GM19468 (cell line): ENCODE results near the gene NPY1R.

Experiments
- ATAC-seq: cut with Tn5 transposase; IDR thresholded peaks from one replicate; pipeline ENCODE4 v1.9.1; 2021; ENCODE audit warnings: mild to moderate bottlenecking, moderate library complexity, moderate number of reproducible peaks; ENCODE audit not compliant: unreplicated experiment; ENCODE audit errors: extremely low read depth

Gene NPY1R

DNA sequence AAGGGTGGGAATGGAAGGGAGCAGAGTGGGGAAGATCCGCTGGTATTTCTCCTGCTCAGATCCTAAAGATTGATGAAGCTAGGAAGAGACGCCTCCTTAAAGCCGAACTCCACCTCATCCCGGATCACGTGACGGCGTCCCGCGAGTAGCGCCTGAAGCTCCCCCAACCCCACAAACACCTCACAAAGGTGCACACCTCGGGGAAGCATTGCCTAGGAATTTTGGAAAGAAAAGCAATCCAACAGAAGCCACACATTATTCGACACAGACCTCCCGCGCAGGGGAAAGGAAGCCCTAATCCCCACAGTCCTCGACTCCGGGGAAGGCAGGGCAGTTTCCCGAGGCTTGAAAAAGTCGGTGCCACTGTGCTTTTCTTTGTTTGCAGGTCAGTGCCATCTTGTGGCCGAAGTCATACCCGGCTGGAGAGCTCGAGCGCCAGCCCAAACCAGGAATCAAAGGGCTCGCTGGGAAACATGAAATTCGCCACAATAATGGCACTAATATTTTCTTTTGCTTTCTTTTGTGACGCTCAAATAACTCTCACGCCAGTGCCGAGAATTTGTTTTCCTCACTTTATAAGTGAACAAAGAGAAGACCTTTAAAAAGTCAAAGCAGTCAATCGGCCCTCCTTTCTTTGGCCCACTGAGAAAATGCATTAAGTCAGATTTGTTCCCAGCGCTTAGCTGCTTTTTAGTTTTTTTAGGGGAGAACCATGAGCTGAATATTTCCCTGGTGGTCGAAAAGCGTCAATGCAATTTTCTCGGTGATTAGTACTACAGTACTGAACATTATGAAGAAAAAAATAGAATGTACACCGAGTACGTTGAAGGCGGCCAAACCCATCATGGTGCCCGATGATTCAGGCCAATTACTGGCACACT lies at the start of gene NPY1R:
Gene NPY1R (minus strand): TSS at position 71 of the 881 bp plus-strand sequence. CDS start 6,042 bp downstream, outside the sequence.
- peak; percentile 87 for ATAC-seq

DNA sequence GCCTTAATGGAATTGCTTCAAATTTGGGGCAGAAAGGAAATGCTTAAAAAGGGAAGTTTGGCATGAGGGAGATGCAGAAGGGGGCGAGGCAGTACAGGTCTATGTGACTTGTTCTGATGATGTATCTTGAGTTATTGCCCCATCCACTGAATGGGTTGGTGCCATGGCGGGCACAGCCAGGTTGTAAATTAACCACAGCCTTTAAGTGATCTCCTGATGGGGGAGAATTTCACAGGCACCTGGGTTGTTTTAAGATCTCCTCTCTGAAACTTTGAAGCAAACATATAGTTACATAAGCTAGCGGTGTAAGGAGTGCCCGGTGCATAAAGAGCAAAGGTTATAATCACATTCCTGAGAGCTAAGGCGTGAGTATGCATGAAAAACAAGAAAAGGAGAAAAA lies 48.3 kb upstream of the NPY1R start:
- ATAC-seq: no peak

GRCh38 chr4:163378661-163379060 lies 46.3 kb upstream of the NPY1R start:
- no peak for ATAC-seq

DNA sequence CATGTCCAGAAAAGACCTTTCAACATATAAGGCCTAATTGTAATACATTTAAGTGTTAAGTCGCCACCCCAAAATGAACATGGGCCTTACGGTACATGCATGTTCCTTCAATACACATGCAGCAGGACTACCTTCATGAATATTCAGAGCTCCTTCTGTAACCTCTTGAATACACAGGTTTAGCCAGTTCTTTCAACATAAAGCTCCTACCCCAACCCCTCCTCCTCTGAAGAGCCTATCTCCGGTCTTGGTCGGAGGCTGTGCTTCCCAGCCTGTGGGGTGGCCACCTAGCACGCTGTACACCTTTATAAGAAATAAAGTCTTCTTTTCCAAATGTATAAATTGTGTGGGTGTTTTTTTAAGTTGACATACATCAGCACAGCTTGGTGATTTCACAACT lies 39.6 kb upstream of the NPY1R start:
- no peak for ATAC-seq

DNA sequence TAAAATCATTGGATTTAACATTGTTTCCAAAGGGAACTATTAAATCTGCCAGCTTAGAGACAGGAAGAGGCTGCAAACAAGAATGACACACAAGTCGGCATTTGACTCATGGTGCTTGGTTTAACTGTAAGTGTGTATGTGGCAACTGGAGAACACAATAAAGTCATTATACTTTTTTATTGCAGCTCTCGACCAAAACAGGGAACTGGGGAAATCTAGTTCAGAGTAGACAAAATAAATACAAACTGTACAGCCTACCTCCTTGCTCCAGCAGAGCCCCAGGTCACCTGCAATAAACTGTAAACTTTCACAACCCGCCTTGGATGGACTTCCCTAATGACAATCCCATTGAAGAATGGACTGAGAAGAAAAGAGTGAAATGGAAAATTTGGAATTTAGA lies 35.3 kb upstream of the NPY1R start:
- ATAC-seq: no peak

DNA sequence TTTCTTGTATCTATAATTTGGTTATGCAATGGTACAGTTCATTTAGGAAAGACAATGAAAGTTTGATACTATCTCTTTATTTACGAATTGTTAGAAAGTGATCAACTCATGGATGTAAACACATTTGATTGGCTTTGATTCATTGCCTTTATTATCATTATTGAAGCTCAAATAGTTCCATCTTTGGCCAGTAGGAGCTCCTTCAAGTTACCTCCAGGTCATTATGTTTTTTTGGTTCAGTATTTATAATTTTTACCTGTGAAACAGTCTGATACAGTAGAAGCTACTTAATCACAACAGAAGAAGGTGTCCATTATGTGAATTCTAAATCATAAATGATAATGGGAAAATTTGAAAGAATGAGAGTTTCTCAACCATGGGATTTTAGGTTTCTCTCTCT lies 23.7 kb upstream of the NPY1R start:
- no peak for ATAC-seq

GRCh38 chr4:163353054-163353453 lies 20.7 kb upstream of the NPY1R start:
- ATAC-seq: no peak

- ATAC-seq: no peak
Measured at GRCh38 chr4:163350672-163351071, 18.3 kb upstream of the NPY1R start.

DNA sequence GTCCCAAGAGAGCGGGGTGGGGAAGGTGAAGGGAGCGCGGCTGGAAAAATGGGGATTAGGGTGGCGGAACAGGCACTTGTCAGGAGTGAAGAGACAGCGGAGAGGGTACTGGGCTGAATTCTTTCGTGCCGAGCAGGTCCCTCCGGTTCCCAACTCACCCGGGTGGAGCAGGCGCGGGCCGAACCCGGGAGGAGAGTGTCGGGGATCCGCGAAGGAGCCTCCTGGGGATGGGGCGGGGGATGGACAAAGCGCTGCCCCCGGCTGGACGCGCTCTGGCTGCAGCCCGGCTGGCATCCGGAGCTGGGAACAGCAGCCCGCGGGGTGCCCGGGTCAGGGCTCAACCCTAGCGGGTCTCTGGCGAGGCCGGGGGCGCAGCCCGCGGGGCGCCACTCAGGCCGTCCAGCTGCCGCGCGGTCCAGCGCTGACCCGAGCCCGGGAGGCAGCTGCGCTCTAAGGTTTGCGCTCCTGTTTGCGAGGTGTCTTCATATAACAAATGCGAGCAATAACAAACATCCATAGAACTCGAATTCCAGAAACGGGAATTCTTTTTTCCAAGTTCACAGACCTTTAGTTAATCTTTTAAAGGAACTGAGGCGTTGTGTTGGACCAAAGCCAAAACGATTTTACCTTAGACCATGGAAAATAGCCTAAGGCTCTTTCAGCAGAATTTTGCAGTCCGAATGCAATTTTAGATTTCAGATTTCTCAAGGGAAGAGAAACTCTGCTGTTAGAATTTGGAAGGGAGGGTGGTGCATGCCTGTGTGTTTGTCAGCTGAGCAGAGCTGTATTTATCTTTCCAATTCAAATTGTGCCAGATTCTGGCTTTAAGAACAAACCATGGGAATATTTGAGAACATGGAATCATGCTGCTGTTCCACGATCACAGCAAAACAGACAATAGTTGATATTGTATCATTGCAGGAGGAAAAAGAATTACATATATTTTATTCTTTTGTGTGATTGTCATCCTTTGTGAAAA lies 12.0 kb upstream of the NPY1R start:
- ATAC-seq: no peak

- ATAC-seq: no peak
Measured at GRCh38 chr4:163343604-163344146, 11.3 kb upstream of the NPY1R start, which contains the start of gene NPY5R. NPY5R (plus strand) TSS chr4:163343892; CDS start chr4:163350274, 6,382 bp downstream.

DNA sequence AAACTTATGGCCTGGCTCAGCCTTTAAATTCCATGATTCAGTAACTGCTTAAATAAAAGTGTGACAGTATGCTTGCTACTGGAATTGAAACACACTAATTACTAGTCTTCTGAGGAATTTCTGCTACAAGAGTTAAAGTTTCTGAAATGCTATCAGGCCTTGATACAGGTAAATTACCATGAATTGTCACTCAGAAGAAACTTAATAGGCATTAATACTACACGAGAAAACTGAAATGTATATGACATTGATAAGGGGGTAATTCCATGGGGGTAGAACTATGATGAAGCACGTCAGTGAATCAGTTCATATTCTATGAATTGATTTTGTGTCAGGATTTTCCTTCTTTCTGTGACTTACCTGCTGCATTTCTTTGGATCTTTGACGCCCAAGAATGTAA lies 3.0 kb upstream of the NPY1R start:
- ATAC-seq: no peak

DNA sequence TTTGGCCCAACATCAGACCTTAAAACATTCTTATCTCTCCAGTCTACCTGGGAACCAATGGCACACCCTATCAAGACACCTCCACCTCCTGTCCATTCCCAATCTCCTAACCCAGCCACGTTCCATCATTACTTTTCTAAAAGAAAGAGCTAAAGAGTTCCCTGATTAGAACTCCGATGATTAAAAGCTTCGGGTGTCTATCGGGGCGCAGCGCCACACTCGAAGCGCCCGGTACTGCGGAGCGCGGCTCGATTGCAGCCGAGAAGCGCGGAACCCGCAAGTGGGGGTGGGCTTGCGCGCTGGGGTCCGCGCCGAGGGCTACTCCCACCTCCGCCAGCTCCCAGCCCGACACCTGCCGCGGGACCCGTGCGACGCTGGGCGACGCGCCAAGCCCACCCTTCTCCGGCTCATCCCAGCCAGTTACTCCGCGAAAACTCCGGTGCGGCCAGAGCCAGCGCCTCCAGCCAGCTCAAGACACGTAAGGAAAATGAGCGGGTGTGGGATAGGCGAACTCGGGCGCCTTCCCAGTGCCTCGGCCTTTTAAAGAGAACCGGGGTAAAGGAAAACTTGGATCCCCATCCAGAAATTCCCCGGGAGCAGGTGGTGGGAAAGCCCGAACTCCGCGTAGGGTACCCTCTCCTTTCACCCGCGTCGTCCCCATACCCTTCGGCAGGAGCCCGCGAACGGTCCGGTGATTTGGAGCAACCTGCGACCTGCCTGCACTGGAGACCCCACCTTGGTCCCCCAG lies 593 bp downstream of the NPY1R start:
- ATAC-seq: no peak

DNA sequence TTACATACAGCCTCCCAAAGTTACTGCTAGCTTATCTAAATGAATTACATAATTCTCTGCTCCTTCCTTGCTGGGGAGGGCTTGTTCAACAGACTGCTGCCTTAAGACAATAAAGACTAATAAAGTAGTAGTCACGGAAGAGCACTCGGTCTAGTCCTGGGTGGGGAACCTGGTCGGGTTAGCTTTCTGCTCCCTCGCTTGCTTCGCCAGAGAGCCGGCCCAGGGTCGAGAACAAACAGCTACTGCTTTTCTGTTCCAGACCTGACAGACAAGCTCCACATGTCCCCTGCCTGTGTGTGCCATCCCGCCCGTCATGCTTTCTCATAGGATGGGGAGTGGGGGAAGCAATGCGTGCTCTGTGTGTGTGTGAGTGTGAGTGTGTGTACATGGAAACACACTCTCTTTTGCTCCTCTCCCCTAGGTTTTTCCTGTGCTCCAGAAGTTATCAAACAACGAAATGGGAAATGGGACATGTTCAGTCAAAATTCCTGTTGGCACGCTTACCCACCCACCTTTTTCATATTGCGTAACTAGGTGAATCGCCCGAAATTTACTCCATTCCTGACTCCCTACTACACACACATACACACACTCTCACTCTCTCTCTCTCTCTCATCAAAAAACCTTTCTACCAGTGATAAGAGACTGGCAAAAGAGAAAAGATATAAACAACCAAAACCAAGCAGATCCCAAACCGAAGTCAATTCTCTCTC lies 1.3 kb downstream of the NPY1R start:
- ATAC-seq: no peak

DNA sequence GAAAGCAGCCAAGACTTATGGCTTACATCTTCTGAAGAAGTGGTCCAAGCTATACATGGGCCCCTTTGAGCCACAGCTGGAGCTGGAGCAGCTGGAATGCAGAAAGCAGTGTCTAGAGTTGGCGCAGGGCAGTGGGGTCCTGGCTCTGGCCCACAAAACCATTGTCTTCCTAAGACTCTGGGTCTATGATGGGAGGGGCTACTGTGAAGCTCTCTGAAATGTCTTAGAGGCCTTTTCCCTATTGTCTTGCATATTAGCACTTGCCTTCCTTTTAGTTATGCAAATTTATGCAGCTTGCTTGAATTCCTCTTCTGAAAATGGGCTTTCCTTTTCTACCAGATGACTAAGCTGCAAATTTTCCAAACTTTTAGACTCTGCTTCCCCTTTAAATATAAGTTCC lies 15.3 kb downstream of the NPY1R start:
- ATAC-seq: no peak

DNA sequence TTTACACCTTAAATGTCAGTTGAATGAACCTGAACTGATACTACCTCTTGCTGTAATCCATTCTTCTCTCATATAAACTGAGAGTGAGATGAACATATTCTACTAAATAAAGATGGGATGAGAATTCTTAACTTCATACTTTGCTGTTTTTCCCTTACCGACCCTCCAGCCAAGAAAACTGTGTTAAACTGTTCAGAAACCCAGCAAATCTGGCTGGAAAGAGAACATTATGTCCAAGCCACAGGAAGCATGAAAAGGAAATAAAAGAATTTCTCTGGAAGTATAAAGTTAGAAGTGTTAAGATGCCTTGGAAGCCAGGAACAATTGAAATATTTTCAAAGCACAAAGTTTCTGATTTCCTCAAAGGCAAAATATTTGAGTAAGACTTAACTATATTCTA lies 22.9 kb downstream of the NPY1R start:
- ATAC-seq: no peak

- ATAC-seq: no peak
Measured at GRCh38 chr4:163303069-163303468, 29.3 kb downstream of the NPY1R start.

DNA sequence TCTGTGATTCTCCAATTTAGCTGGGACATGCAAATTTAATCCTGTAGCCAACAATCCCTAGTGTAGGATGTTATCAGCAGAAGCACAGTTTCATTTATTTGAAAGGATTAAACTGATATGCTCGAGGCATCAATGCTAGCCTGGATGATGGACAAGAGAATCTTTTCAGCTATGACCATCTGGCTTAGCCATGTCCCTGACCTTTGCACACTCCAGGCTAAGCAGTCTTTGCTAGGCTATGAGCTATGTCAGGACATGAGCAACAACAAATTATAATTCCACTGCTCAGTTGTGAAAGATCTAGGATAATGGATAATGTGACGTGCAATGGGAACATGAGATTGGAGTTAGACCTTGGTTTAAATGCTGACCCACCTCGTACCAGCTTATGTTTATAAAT lies 32.0 kb downstream of the NPY1R start:
- no peak for ATAC-seq

DNA sequence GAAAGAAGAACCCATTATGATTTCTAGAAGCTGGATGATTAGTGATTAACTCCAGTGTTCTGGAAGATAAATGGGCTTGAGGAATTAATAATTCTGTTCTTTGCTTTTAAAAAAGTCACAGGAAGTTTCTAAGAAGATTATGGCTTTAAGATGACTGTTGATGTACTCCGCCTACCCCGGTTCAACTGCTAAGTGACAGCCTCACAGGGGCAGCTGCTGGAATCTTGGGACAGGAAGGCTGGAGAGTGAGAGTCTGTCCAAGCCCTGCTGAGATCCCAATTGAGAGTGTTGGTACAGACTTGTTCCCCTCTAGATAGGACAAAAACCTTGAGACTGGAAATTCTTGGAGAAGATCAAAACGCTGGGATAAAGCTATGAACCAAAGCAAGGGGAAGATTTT lies 37.3 kb downstream of the NPY1R start:
- ATAC-seq: no peak

DNA sequence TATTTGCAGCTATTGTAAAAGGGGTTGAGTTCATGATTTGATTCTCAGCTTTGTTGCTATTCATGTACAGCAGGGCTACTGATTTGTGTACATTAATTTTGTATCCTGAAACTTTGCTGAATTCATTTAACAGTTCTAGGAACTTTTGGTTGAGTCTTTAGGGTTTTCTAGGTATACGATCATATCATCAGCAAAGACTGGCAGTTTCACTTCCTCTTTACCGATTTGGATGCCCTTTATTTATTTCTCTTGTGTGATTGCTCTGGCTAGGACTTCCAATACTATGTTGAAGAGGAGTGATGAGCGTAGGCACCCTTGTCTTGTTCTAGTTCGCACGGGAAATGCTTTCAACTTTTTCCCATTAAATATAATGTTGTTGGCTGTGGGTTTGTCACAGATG lies 48.1 kb downstream of the NPY1R start:
- ATAC-seq: no peak
